ENCODE results near the gene FREY1. TPM values are rescaled to one million over a fixed set of nuclear protein-coding genes. Genes with fewer than 3 reads are reported as not detected.
A peak's percentile ranks its signal among the peaks of the same experiment; 100 is the strongest.

FREY1 gene
- polyA plus RNA-seq, 1 donor (not counting 4 experiments of a cell fraction or from before 2014, with no cell fraction given), result 0.25 TPM

DNA sequence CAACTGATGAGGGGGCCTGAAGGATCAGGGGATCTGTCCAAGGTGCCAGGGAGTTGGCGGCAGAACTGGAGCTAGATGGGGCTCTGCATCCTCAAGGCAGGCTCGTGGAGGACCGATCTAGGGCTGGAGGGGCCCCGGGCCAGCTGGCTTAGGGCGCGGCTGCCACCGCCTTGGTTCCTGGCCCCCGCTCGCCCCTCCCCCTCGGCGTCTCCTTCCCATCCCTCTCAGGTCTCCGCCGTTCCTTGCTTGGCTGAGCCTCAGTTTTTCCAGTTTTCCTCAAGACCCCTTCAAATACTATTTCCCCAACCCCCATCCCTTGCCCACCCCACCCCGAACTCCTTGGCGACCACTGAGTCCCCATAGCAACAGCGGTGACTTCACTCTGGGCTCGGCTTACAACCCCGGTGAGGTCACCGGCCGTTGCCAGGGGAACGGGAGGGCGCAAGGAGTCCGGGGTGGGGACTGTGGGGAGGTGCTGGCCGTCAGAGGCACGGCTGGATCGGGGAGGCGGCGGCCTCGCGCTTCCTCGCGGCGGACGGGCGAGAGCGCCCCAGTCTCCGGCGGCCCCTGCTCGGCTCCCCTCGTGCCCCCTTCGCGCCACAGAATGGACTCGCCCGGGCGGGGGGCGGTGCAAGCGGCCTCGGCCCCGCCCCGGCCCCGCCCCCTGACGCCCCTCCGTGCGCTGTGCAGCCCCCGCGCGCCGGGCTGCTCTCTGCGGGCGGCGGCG lies 7.5 kb downstream of the FREY1 start:
- Histone ChIP-seq H3K9me3 (ENCODE audit: control insufficient read depth, low read depth, low read length) (no peaks in the 10 kb centered on the region), H3K4me2 (ENCODE audit: control insufficient read depth, extremely low read depth, insufficient read depth, low read depth, low read length) (peak overlapping the region; percentile 62), H3K27ac (ENCODE audit: control insufficient read depth, insufficient read depth, low read length) (no peak overlapping the region), H3K36me3 (ENCODE audit: control insufficient read depth in 2 of 2, extremely low read depth in 1 of 2, insufficient read depth in 2 of 2, low read length in 2 of 2) (no peaks in the 10 kb centered on the region), H4K20me1 (ENCODE audit: control insufficient read depth, extremely low read depth, insufficient read depth, low read length) (no peaks in the 10 kb centered on the region), H3K27me3 (ENCODE audit: control insufficient read depth, extremely low read depth, insufficient read depth, low read length) (peaks cover 32% of the 10 kb centered on the region), H3K9ac (ENCODE audit: control insufficient read depth, extremely low read depth, insufficient read depth, low read length) (peak overlapping the region; percentile 52), H2AFZ (ENCODE audit: control insufficient read depth, low read length) (peak overlapping the region; percentile 67), H3K4me3 (ENCODE audit: control insufficient read depth in 2 of 3, extremely low read depth in 1 of 3, insufficient read depth in 2 of 3, low read depth in 1 of 3, low read length in 3 of 3) (peak overlapping the region; percentile 40 to 52 (median 45)), H3K9me1 (ENCODE audit: control insufficient read depth, extremely low read depth, insufficient read depth, low read length) (no peaks in the 10 kb centered on the region), H3K79me2 (ENCODE audit: control insufficient read depth, insufficient read depth, low read length) (no peaks in the 10 kb centered on the region), H3K4me1 (ENCODE audit: control insufficient read depth, extremely low read depth, insufficient read depth, low read length) (peaks cover 7% of the 10 kb centered on the region)
- DNase-seq (ENCODE audit: low read depth, low spot score) (peak; percentile 41), FAIRE-seq (no peak)
- no peak for TF ChIP-seq EZH2 (IDR thresholded peaks at IDR 0.05; ENCODE audit: low read length)
- TF ChIP-seq, protein P1, sequence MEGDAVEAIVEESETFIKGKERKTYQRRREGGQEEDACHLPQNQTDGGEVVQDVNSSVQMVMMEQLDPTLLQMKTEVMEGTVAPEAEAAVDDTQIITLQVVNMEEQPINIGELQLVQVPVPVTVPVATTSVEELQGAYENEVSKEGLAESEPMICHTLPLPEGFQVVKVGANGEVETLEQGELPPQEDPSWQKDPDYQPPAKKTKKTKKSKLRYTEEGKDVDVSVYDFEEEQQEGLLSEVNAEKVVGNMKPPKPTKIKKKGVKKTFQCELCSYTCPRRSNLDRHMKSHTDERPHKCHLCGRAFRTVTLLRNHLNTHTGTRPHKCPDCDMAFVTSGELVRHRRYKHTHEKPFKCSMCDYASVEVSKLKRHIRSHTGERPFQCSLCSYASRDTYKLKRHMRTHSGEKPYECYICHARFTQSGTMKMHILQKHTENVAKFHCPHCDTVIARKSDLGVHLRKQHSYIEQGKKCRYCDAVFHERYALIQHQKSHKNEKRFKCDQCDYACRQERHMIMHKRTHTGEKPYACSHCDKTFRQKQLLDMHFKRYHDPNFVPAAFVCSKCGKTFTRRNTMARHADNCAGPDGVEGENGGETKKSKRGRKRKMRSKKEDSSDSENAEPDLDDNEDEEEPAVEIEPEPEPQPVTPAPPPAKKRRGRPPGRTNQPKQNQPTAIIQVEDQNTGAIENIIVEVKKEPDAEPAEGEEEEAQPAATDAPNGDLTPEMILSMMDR (optimal IDR thresholded peaks at IDR 0.05 in 1 of 3, IDR thresholded peaks at IDR 0.05 in 1 of 3, conservative IDR thresholded peaks at IDR 0.05 in 1 of 3; ENCODE audit: extremely low read depth in 1 of 3, insufficient read depth in 2 of 3, low read length in 3 of 3), result no peak
- dilution Hi-C loops (cut with MboI; ENCODE audit: extremely low pct_ligation_motif_present, low sequenced_read_pairs), result no loop called here

DNA sequence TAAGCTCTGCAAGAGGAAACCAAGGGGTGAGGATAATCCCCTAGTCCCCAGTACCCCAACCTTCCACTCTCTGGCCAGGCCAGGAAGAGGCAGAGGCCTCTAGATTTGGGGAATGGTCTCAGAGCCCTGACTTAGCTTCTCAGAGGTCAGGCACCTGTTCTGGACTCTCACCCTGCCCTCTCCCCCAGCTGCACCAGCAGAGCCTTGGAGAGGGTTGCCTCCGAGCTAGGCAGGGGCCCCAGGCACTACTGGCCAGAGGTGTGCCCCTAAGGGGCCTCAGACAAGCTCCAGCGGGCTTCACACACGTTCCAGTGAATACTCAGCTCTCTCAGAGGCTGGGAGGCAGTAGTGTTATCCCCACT lies 8.0 kb downstream of the FREY1 start:
- dilution Hi-C loops (cut with MboI; ENCODE audit: extremely low pct_ligation_motif_present, low sequenced_read_pairs), result no loop called here
- Histone ChIP-seq H3K4me3 (ENCODE audit: control insufficient read depth in 2 of 3, extremely low read depth in 1 of 3, insufficient read depth in 2 of 3, low read depth in 1 of 3, low read length in 3 of 3) (no peak overlapping the region), H3K4me2 (ENCODE audit: control insufficient read depth, extremely low read depth, insufficient read depth, low read depth, low read length) (peak overlapping the region; percentile 62), H3K9me3 (ENCODE audit: control insufficient read depth, low read depth, low read length) (no peaks in the 10 kb centered on the region), H2AFZ (ENCODE audit: control insufficient read depth, low read length) (no peak overlapping the region), H3K27ac (ENCODE audit: control insufficient read depth, insufficient read depth, low read length) (no peak overlapping the region), H3K4me1 (ENCODE audit: control insufficient read depth, extremely low read depth, insufficient read depth, low read length) (peaks cover 7% of the 10 kb centered on the region), H3K79me2 (ENCODE audit: control insufficient read depth, insufficient read depth, low read length) (no peaks in the 10 kb centered on the region), H4K20me1 (ENCODE audit: control insufficient read depth, extremely low read depth, insufficient read depth, low read length) (no peaks in the 10 kb centered on the region), H3K9ac (ENCODE audit: control insufficient read depth, extremely low read depth, insufficient read depth, low read length) (no peak overlapping the region), H3K36me3 (ENCODE audit: control insufficient read depth in 2 of 2, extremely low read depth in 1 of 2, insufficient read depth in 2 of 2, low read length in 2 of 2) (no peaks in the 10 kb centered on the region), H3K9me1 (ENCODE audit: control insufficient read depth, extremely low read depth, insufficient read depth, low read length) (no peaks in the 10 kb centered on the region), H3K27me3 (ENCODE audit: control insufficient read depth, extremely low read depth, insufficient read depth, low read length) (peaks cover 32% of the 10 kb centered on the region)
- no peak for TF ChIP-seq EZH2 (IDR thresholded peaks at IDR 0.05; ENCODE audit: low read length)
- TF ChIP-seq, protein P1 (optimal IDR thresholded peaks at IDR 0.05 in 1 of 3, IDR thresholded peaks at IDR 0.05 in 1 of 3, conservative IDR thresholded peaks at IDR 0.05 in 1 of 3; ENCODE audit: extremely low read depth in 1 of 3, insufficient read depth in 2 of 3, low read length in 3 of 3), result no peak
- no peak for DNase-seq (ENCODE audit: low read depth, low spot score)
- FAIRE-seq, result no peak
